ENCODE measurements around the gene TTC33. TPM values are rescaled to one million over a fixed set of nuclear protein-coding genes. Genes with fewer than 3 reads are reported as not detected.

The TTC33 gene
- total and polyA plus RNA-seq, 2 of the 4 experiments (the other 2 are of a cell fraction), result 3.1 to 8.1 TPM

DNA sequence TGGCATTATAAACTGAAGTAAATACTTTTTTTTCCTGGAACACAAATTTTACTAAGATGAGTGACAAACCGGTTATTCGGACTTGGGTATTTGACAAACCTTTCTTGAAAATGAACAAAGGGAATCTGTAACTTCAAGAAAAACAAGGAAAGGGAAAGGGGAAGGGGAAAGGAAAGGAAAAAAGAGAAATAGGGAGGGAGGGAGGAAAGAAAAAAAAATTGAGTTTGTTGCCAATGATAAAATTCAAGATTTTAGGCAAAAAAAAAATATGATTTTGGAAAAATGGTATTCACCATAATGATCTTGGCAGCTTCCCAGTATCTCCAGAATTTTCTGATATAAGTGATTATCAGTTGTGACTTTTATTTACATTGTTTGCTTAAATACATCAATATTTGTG lies 1.6 kb upstream of the TTC33 start:
- WGBS, 2 experiments (ENCODE audit: extremely low coverage in 2 of 2, insufficient read length in 1 of 2), result no CpG with 5 or more reads among the region's 2 CpGs
- dilution Hi-C loops (cut with HindIII; ENCODE audit: low sequenced_read_pairs, unreplicated experiment), result no loop called here

More for the DNA sequence above, 1.6 kb upstream of the TTC33 start:
- DNase-seq (no peak), ATAC-seq (ENCODE audit: low read depth) (no peak)
- Histone ChIP-seq H3K27ac (ENCODE audit: insufficient read depth, low read length) (no peak overlapping the region), H2AFZ (replicated peaks; ENCODE audit: low read length, poor library complexity) (no peak overlapping the region), H3K9me3 (ENCODE audit: control insufficient read depth, insufficient read depth, low read length) (no peaks in the 10 kb centered on the region), H3K27me3 (ENCODE audit: control insufficient read depth, insufficient read depth, low read length) (no peaks in the 10 kb centered on the region), H3K18ac (ENCODE audit: low read depth, low read length) (no peak overlapping the region), H3K14ac (replicated peaks; ENCODE audit: low read depth, low read length) (no peak overlapping the region), H3K4me3 (ENCODE audit: insufficient read depth, low read depth, low read length) (no peak overlapping the region), H3K56ac (ENCODE audit: extremely low read depth, insufficient read depth, low read length) (no peak overlapping the region), H2BK15ac (ENCODE audit: low read depth, low read length) (no peak overlapping the region), H3K4me1 (ENCODE audit: control insufficient read depth, insufficient read depth, low read length) (peaks cover 4% of the 10 kb centered on the region; the same call in 1 of the 2 replicates), H4K8ac (ENCODE audit: low read depth in 2 of 2, low read length in 2 of 2) (no peak overlapping the region), H3K36me3 (ENCODE audit: control insufficient read depth, insufficient read depth, low read length) (peaks cover 12% of the 10 kb centered on the region), H3K79me1 (ENCODE audit: low read depth in 1 of 2, low read length in 2 of 2) (peaks cover 7 to 27% of the 10 kb centered on the region in 2 experiments), H2BK5ac (ENCODE audit: low read depth, low read length, poor library complexity, severe bottlenecking) (no peak overlapping the region), H3K4ac (ENCODE audit: low read depth, low read length) (no peak overlapping the region), H3K4me2 (ENCODE audit: low read depth, low read length) (no peak overlapping the region), H3K9me1 (ENCODE audit: insufficient read depth, low read length) (peaks cover 3% of the 10 kb centered on the region; the same call in 1 of the 2 replicates), H2BK20ac (ENCODE audit: low read depth, low read length) (no peak overlapping the region), H4K91ac (ENCODE audit: insufficient read depth, low read depth, low read length) (no peak overlapping the region), H2AK9ac (replicated peaks; ENCODE audit: low read depth, low read length, poor library complexity) (no peak overlapping the region), H3K9ac (ENCODE audit: low read depth, low read length) (no peak overlapping the region), H3K23ac (ENCODE audit: low read depth, low read length) (no peak overlapping the region), H2BK120ac (ENCODE audit: low read depth, low read length) (no peak overlapping the region), H4K20me1 (ENCODE audit: insufficient read depth, low read length) (no peaks in the 10 kb centered on the region), H4K5ac (ENCODE audit: low read depth, low read length) (no peak overlapping the region), H2AK5ac (ENCODE audit: low read depth, low read length) (no peak overlapping the region)
- intact Hi-C loops (cut with micrococcal nuclease), result no loop called here
- ChIA-PET POLR2A (ENCODE audit: unreplicated experiment) (interaction anchor here (0.7 kb wide), 1 partner anchor 890 kb away, joined by 8 read pairs; no protein-coding TSS in a partner anchor), CTCF (no interaction called here)
- BruUV-seq (replicated peaks), result no TSS peak
- TF ChIP-seq, protein P1, sequence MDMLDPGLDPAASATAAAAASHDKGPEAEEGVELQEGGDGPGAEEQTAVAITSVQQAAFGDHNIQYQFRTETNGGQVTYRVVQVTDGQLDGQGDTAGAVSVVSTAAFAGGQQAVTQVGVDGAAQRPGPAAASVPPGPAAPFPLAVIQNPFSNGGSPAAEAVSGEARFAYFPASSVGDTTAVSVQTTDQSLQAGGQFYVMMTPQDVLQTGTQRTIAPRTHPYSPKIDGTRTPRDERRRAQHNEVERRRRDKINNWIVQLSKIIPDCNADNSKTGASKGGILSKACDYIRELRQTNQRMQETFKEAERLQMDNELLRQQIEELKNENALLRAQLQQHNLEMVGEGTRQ (IDR thresholded peaks at IDR 0.05; ENCODE audit: low read depth, low read length), result no peak
- TF ChIP-seq MAZ (IDR thresholded peaks at IDR 0.05; ENCODE audit: borderline replicate concordance, low read depth, low read length), result no peak
- no peak for TF ChIP-seq FOS (IDR thresholded peaks at IDR 0.05; ENCODE audit: low read depth, low read length)
- TF ChIP-seq, protein P2, sequence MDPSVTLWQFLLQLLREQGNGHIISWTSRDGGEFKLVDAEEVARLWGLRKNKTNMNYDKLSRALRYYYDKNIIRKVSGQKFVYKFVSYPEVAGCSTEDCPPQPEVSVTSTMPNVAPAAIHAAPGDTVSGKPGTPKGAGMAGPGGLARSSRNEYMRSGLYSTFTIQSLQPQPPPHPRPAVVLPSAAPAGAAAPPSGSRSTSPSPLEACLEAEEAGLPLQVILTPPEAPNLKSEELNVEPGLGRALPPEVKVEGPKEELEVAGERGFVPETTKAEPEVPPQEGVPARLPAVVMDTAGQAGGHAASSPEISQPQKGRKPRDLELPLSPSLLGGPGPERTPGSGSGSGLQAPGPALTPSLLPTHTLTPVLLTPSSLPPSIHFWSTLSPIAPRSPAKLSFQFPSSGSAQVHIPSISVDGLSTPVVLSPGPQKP (IDR thresholded peaks at IDR 0.05; ENCODE audit: borderline replicate concordance, low read depth, low read length), result no peak
- TF ChIP-seq POLR2A (IDR thresholded peaks at IDR 0.05; ENCODE audit: low read depth, low read length), result no peak
- no peak for TF ChIP-seq RFX5 (IDR thresholded peaks at IDR 0.05; ENCODE audit: low read depth, low read length)
- TF ChIP-seq RAD21 (IDR thresholded peaks at IDR 0.05; ENCODE audit: low read length), result no peak
- no peak for TF ChIP-seq MAFK (IDR thresholded peaks at IDR 0.05; ENCODE audit: low read depth, low read length)
- no peak for TF ChIP-seq MXI1 (IDR thresholded peaks at IDR 0.05; ENCODE audit: borderline replicate concordance, low read depth, low read length)
- no peak for TF ChIP-seq BHLHE40 (IDR thresholded peaks at IDR 0.05; ENCODE audit: low read depth, low read length)
- TF ChIP-seq CEBPB (IDR thresholded peaks at IDR 0.05; ENCODE audit: low read depth, low read length), result no peak
- TF ChIP-seq CHD1 (IDR thresholded peaks at IDR 0.05; ENCODE audit: low read depth, low read length), result no peak
- no peak for TF ChIP-seq NFE2L2 (IDR thresholded peaks at IDR 0.05; ENCODE audit: low read depth, low read length)
- no peak for TF ChIP-seq SMC3 (IDR thresholded peaks at IDR 0.05; ENCODE audit: low read depth, low read length)
- TF ChIP-seq, protein P3, sequence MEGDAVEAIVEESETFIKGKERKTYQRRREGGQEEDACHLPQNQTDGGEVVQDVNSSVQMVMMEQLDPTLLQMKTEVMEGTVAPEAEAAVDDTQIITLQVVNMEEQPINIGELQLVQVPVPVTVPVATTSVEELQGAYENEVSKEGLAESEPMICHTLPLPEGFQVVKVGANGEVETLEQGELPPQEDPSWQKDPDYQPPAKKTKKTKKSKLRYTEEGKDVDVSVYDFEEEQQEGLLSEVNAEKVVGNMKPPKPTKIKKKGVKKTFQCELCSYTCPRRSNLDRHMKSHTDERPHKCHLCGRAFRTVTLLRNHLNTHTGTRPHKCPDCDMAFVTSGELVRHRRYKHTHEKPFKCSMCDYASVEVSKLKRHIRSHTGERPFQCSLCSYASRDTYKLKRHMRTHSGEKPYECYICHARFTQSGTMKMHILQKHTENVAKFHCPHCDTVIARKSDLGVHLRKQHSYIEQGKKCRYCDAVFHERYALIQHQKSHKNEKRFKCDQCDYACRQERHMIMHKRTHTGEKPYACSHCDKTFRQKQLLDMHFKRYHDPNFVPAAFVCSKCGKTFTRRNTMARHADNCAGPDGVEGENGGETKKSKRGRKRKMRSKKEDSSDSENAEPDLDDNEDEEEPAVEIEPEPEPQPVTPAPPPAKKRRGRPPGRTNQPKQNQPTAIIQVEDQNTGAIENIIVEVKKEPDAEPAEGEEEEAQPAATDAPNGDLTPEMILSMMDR (conservative IDR thresholded peaks at IDR 0.05; ENCODE audit: low read depth, low read length), result no peak
- no peak for TF ChIP-seq RCOR1 (IDR thresholded peaks at IDR 0.05; ENCODE audit: insufficient replicate concordance, low read length)
- in situ Hi-C loops (cut with MboI; ENCODE audit: low sequenced_read_pairs), result loop anchor here (25.0 kb wide), 1 partner anchor 1370 kb away; no protein-coding TSS in a partner anchor

All from IMR-90 (cell line).